ENCODE measurements around the gene GMDS. TPM values are rescaled to one million over a fixed set of nuclear protein-coding genes. Genes with fewer than 3 reads are reported as not detected.

The GMDS gene
- total RNA-seq, 1 donor from 2014 or later, result 17.9 TPM

DNA sequence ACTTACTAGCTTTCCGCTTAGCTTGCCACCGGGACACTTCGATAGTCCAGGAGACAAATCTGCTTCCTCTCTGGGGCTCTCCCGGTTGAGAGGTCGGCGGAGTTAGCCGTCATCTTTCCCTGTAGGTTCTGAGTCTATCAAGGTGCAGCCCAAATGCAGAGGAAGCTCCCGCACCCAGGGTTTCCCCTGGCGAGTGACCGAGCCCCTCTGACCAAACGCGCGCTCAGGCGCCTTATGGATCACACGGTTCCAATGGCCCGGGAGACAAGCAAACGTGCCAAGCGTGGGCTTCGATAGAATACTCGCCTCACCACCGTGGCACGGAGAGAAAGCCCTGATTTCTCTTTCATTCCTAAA lies 651.5 kb downstream of the GMDS start:
- no peak overlapping the region for H3K4me3 ChIP-seq (ENCODE audit: low read depth, low read length)
- TF ChIP-seq, protein P1, sequence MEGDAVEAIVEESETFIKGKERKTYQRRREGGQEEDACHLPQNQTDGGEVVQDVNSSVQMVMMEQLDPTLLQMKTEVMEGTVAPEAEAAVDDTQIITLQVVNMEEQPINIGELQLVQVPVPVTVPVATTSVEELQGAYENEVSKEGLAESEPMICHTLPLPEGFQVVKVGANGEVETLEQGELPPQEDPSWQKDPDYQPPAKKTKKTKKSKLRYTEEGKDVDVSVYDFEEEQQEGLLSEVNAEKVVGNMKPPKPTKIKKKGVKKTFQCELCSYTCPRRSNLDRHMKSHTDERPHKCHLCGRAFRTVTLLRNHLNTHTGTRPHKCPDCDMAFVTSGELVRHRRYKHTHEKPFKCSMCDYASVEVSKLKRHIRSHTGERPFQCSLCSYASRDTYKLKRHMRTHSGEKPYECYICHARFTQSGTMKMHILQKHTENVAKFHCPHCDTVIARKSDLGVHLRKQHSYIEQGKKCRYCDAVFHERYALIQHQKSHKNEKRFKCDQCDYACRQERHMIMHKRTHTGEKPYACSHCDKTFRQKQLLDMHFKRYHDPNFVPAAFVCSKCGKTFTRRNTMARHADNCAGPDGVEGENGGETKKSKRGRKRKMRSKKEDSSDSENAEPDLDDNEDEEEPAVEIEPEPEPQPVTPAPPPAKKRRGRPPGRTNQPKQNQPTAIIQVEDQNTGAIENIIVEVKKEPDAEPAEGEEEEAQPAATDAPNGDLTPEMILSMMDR (conservative IDR thresholded peaks at IDR 0.05; ENCODE audit: low read depth, low read length), result no peak
- no peak for DNase-seq (ENCODE audit: low read depth)

DNA sequence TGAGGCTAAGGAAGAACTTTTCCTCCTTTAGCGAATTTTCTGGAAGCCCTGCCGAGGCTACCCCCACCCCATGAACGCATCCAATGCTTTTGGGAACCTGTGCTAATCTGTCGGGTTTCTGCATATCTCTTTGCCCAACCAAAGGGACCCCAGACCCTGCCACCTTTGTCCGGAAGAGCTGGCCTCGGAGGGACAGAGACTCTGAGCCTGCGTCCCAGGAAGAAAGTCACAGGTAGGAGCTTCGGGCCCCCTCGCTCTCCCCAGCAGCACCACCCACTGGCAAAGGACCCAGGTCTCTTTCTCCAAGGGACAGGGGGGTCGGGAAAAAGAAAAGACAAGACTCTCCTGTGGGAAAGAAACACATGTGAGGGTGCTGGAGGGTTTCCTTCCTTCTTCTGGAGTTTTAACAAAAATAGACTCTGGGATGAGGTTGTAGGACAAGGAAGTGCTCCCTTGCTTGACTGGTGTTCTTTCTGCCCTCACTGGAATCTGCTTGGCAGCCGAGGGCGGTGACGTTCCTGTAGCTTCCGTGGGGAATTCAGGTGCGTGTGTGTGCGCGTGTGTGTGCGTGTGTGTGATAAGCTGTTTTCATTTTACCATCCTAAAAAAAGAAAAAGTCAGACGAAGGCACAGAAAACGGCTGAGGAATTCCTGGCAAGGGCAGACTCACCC lies 652.0 kb downstream of the GMDS start:
- TF ChIP-seq, protein P1 (conservative IDR thresholded peaks at IDR 0.05; ENCODE audit: low read depth, low read length), result no peak
- H3K4me3 ChIP-seq (ENCODE audit: low read depth, low read length), result no peak overlapping the region
- DNase-seq (ENCODE audit: low read depth), result no peak

DNA sequence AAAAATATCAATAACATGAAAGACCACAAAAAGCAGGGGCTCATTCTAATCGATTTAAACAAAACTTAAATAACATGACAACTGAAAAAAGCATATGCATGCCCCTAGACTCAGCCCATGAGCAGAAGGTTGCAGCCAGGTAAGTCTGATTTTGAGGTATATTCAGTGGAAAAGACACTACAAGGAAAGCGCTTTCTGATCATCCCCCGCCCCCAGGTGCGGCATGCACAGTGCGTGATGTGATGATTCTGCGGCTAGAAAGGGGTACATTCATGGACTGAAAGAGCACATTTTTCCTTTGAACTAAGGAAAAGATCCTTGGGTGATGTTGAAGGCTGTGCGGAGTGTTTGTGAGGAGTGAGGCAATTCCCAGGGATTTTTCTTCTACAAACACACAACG lies 652.6 kb downstream of the GMDS start:
- TF ChIP-seq, protein P1 (conservative IDR thresholded peaks at IDR 0.05; ENCODE audit: low read depth, low read length), result no peak
- no peak for DNase-seq (ENCODE audit: low read depth)

DNA sequence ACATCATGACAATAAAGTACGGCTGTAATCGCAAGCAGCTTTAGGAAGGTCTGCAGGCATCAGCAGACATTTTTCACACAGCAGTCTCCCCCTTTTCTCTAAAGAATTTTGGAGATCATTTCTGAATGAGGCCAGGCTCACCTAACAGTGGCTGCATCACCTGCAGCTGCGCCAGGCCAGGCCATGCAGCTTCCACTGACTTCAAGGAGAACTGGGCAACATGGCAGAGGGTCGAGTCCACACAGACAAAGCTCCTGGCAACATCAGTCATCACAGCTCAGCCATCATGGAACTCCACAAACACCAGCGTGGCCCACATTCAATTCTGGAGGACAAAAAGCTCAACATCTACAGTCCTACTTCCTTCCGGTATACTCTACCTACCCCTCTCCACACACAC lies 653.5 kb downstream of the GMDS start:
- no peak for DNase-seq (ENCODE audit: low read depth)
- TF ChIP-seq, protein P1 (conservative IDR thresholded peaks at IDR 0.05; ENCODE audit: low read depth, low read length), result no peak
- no peak overlapping the region for H3K4me3 ChIP-seq (ENCODE audit: low read depth, low read length)

More for the DNA sequence above, 652.6 kb downstream of the GMDS start:
- no peak overlapping the region for H3K4me3 ChIP-seq (ENCODE audit: low read depth, low read length)

DNA sequence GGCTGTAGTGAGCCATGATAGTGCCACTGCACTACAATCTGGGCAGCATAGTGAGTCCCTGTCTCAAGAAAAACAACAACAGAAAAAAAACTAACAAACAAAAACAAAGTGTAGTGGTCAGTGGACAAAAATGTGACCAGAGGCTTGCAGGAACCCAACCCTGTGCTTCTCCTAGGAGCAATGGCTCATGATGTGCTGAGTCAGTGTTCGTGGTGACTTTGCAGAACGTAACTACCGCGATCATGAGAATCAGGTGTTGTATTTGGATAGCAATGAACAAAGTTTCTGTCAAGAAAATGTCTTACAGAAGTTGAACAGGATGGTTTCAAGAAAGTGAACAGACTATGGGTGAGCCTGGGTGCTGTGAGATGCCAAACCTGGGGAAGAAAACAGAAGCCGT lies 654.2 kb downstream of the GMDS start:
- TF ChIP-seq, protein P1 (conservative IDR thresholded peaks at IDR 0.05; ENCODE audit: low read depth, low read length), result no peak
- no peak overlapping the region for H3K4me3 ChIP-seq (ENCODE audit: low read depth, low read length)
- no peak for DNase-seq (ENCODE audit: low read depth)

DNA sequence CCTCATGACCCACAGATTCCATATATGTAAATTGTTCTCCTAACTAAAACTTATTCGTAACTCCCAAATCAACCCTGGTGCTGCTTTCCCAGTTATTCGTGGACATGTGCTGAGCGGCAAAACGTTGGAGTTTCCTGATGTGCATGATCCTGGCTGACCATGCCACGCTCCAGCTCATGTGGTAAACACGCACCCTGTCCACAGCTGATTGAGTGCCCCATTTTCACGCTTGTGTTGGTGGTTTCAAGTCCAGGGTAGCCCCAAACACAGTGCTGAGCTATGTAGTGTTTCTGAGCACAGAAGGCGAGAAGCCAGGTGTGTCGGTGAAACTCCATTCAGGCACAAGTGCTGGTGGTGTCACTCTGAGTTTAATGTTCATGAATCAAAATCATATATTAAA lies 654.8 kb downstream of the GMDS start:
- DNase-seq (ENCODE audit: low read depth), result no peak
- TF ChIP-seq, protein P1 (conservative IDR thresholded peaks at IDR 0.05; ENCODE audit: low read depth, low read length), result no peak
- H3K4me3 ChIP-seq (ENCODE audit: low read depth, low read length), result no peak overlapping the region

DNA sequence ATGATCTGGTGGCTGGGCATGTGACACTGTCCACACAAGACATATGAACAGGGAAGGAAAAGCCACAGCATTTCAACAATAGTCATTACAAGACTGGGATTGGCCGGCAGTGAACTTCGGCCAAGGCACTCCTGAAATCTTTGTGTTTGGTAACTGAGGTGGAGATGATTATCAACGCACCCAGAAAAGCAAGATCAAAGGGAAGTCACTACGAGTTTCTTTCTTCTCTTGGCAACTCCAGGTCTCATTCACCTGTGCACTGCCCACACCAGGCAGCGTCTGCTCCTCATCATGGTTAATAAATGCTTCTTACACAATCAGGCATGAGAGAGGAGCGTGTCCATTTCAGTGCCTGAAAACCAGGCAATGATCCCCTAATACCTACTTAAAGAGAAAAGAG lies 656.2 kb downstream of the GMDS start:
- TF ChIP-seq, protein P1 (conservative IDR thresholded peaks at IDR 0.05; ENCODE audit: low read depth, low read length), result no peak
- no peak overlapping the region for H3K4me3 ChIP-seq (ENCODE audit: low read depth, low read length)
- no peak for DNase-seq (ENCODE audit: low read depth)
